ENCODE results near the gene IGSF11. TPM values are rescaled to one million over a fixed set of nuclear protein-coding genes. Genes with fewer than 3 reads are reported as not detected.

Gene IGSF11
- total and polyA plus RNA-seq, 4 donors: 0.02 to 0.17 TPM; not detected in 2

- TF ChIP-seq MAX (IDR thresholded peaks at IDR 0.05): no peak
- no peak for TF ChIP-seq CTCF (IDR thresholded peaks at IDR 0.05; ENCODE audit: low read depth, low read length, missing input control)
- no peak for TF ChIP-seq ATF3 (IDR thresholded peaks at IDR 0.05)
- TF ChIP-seq HNF4A (conservative IDR thresholded peaks at IDR 0.05): no peak
- TF ChIP-seq, protein P1, sequence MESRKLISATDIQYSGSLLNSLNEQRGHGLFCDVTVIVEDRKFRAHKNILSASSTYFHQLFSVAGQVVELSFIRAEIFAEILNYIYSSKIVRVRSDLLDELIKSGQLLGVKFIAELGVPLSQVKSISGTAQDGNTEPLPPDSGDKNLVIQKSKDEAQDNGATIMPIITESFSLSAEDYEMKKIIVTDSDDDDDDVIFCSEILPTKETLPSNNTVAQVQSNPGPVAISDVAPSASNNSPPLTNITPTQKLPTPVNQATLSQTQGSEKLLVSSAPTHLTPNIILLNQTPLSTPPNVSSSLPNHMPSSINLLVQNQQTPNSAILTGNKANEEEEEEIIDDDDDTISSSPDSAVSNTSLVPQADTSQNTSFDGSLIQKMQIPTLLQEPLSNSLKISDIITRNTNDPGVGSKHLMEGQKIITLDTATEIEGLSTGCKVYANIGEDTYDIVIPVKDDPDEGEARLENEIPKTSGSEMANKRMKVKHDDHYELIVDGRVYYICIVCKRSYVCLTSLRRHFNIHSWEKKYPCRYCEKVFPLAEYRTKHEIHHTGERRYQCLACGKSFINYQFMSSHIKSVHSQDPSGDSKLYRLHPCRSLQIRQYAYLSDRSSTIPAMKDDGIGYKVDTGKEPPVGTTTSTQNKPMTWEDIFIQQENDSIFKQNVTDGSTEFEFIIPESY (IDR thresholded peaks at IDR 0.05): no peak
- TF ChIP-seq REST (IDR thresholded peaks at IDR 0.05): no peak
- TF ChIP-seq RAD21 (IDR thresholded peaks at IDR 0.05): no peak
- TF ChIP-seq NR2F2 (IDR thresholded peaks at IDR 0.05): no peak
- TF ChIP-seq RXRA (IDR thresholded peaks at IDR 0.05): no peak
- TF ChIP-seq GABPA (IDR thresholded peaks at IDR 0.05 in 1 of 2, conservative IDR thresholded peaks at IDR 0.05 in 1 of 2): no peak
- no peak for TF ChIP-seq FOXA1 (IDR thresholded peaks at IDR 0.05)
- TF ChIP-seq HNF4G (IDR thresholded peaks at IDR 0.05): no peak
- TF ChIP-seq FOXA2 (IDR thresholded peaks at IDR 0.05): no peak
- no peak for TF ChIP-seq SP1 (IDR thresholded peaks at IDR 0.05)
- TF ChIP-seq JUND (IDR thresholded peaks at IDR 0.05): no peak
- no peak for TF ChIP-seq YY1 (IDR thresholded peaks at IDR 0.05)
- no peak for TF ChIP-seq EGR1 (IDR thresholded peaks at IDR 0.05; ENCODE audit: low read depth in 2 of 2)
- TF ChIP-seq TAF1 (conservative IDR thresholded peaks at IDR 0.05): no peak
- 69% methylated on average over 3 of the region's 3 CpGs for WGBS
Observed at GRCh38 chr3:119069725-119070124, 35.1 kb upstream of the IGSF11 start.

More at GRCh38 chr3:119069725-119070124, 35.1 kb upstream of the IGSF11 start:
- no peak for DNase-seq (ENCODE audit: low spot score)
- Histone ChIP-seq H3K27ac (ENCODE audit: low read depth in 1 of 2, low read length in 2 of 2) (no peak overlapping the region), H3K4me3 (ENCODE audit: low read depth in 1 of 3, low read length in 3 of 3) (no peak overlapping the region), H3K9ac (ENCODE audit: low read depth in 1 of 2, low read length in 2 of 2) (no peak overlapping the region), H3K9me3 (ENCODE audit: control insufficient read depth in 4 of 4, low read length in 3 of 4) (peaks cover 0 to 4% (median 2%) of the 10 kb centered on the region in 4 donors), H3K36me3 (ENCODE audit: control insufficient read depth in 4 of 4, insufficient read depth in 3 of 4, low read depth in 1 of 4, low read length in 3 of 4) (no peaks in the 10 kb centered on the region), H3K4me1 (ENCODE audit: control insufficient read depth in 4 of 4, insufficient read depth in 4 of 4, low read length in 3 of 4) (no peaks in the 10 kb centered on the region), H3K27me3 (ENCODE audit: control insufficient read depth in 4 of 4, insufficient read depth in 4 of 4, low read length in 3 of 4) (no peaks in the 10 kb centered on the region)
